Smooth muscle cell (in vitro differentiated cells): ENCODE results near the gene MED28. TPM values are rescaled to one million over a fixed set of nuclear protein-coding genes. Genes with fewer than 3 reads are reported as not detected.

Source experiments
- DNase-seq: peaks from one replicate; lab custom pipeline; 2025; ENCODE audit not compliant: unreplicated experiment; lab: John Stamatoyannopoulos, UW
- H2AFZ ChIP-seq: fragments of 200-600 bp; sonication (generic); 2 replicates; pipeline ENCODE4 v1.6.0; 2016; ENCODE audit warnings: antibody characterized with exemption, low read depth, mild to moderate bottlenecking
- H3F3A ChIP-seq: fragments of 200-600 bp; sonication (generic); 2 replicates; pipeline ENCODE4 v1.6.0; 2017; ENCODE audit warnings: antibody characterized with exemption, low read depth
- H3K27ac ChIP-seq: fragments of 200-600 bp; sonication (generic); 2 replicates; pipeline ENCODE4 v1.5.1; 2016; ENCODE audit warnings: low read depth, mild to moderate bottlenecking
- H3K27me3 ChIP-seq: fragments of 200-600 bp; sonication (generic); 2 replicates; pipeline ENCODE4 v1.6.1; 2016; ENCODE audit warnings: low read depth, mild to moderate bottlenecking
- H3K36me3 ChIP-seq: fragments of 200-600 bp; sonication (generic); 2 replicates; pipeline ENCODE4 v1.5.1; 2016; ENCODE audit warnings: low read depth
- H3K4me1 ChIP-seq: fragments of 200-600 bp; sonication (generic); 2 replicates; pipeline ENCODE4 v1.5.1; 2016; ENCODE audit warnings: low read depth
- H3K4me2 ChIP-seq: fragments of 200-600 bp; sonication (generic); 2 replicates; pipeline ENCODE4 v1.6.0; 2016; ENCODE audit warnings: mild to moderate bottlenecking
- H3K4me3 ChIP-seq: fragments of 200-600 bp; sonication (generic); 2 replicates; pipeline ENCODE4 v1.5.1; 2016; ENCODE audit warnings: mild to moderate bottlenecking
- H3K79me2 ChIP-seq: fragments of 200-600 bp; sonication (generic); 2 replicates; pipeline ENCODE4 v1.6.0; 2016; ENCODE audit warnings: low read depth, mild to moderate bottlenecking
- H3K9ac ChIP-seq: fragments of 200-600 bp; sonication (generic); 2 replicates; pipeline ENCODE4 v1.6.0; 2016; ENCODE audit warnings: low read depth
- H3K9me3 ChIP-seq: fragments of 200-600 bp; sonication (generic); replicated peaks from 2 replicates; pipeline ENCODE4 v1.5.1; 2016; ENCODE audit warnings: low read depth
- H4K20me1 ChIP-seq: fragments of 200-600 bp; sonication (generic); 2 replicates; pipeline ENCODE4 v1.6.0; 2016; ENCODE audit warnings: low read depth
- WGBS: methylation state at CpG from one replicate; pipeline ENCODE4 v1.1.7; 2016; ENCODE audit warnings: low lambda C conversion rate; 5-methylcytosine and 5-hydroxymethylcytosine counted together
- polyA plus RNA-seq: library from polyadenylated mRNA; unstranded; fragments of >200 nt; fragmentation: Nextera tagmentation; extraction: Ambion mirVana; gene quantifications from 2 replicates; pipeline ENCODE4 v1.2.1, GENCODE V29; 2016
- total RNA-seq: library from RNA; depleted of rRNA; stranded (reverse); fragments of >200 nt; gene quantifications from 2 replicates; pipeline ENCODE4 v1.2.3, GENCODE V29; 2014
- TF ChIP-seq, protein P1 (sequence below): fragments of 200-600 bp; sonication (generic); IDR thresholded peaks from 2 replicates; pipeline ENCODE4 v1.5.1; 2017; ENCODE audit warnings: borderline replicate concordance, mild to moderate bottlenecking, antibody characterized with exemption; ENCODE audit not compliant: insufficient read depth, poor library complexity, severe bottlenecking

The MED28 gene
- total and polyA plus RNA-seq, 2 experiments from 2014 or later: 10.9 to 39.5 TPM

- Histone ChIP-seq H3K9me3 (no peaks in the 10 kb centered on the region), H3K9ac (no peak overlapping the region), H2AFZ (no peak overlapping the region), H3K36me3 (peaks cover 26% of the 10 kb centered on the region), H3K4me2 (no peak overlapping the region), H3K4me3 (no peak overlapping the region), H3K27me3 (no peaks in the 10 kb centered on the region), H4K20me1 (peaks cover 81% of the 10 kb centered on the region), H3K79me2 (peaks cover 68% of the 10 kb centered on the region), H3K27ac (no peak overlapping the region), H3K4me1 (peaks cover 7% of the 10 kb centered on the region), H3F3A (no peaks in the 10 kb centered on the region)
- DNase-seq: no peak
- TF ChIP-seq, protein P1, sequence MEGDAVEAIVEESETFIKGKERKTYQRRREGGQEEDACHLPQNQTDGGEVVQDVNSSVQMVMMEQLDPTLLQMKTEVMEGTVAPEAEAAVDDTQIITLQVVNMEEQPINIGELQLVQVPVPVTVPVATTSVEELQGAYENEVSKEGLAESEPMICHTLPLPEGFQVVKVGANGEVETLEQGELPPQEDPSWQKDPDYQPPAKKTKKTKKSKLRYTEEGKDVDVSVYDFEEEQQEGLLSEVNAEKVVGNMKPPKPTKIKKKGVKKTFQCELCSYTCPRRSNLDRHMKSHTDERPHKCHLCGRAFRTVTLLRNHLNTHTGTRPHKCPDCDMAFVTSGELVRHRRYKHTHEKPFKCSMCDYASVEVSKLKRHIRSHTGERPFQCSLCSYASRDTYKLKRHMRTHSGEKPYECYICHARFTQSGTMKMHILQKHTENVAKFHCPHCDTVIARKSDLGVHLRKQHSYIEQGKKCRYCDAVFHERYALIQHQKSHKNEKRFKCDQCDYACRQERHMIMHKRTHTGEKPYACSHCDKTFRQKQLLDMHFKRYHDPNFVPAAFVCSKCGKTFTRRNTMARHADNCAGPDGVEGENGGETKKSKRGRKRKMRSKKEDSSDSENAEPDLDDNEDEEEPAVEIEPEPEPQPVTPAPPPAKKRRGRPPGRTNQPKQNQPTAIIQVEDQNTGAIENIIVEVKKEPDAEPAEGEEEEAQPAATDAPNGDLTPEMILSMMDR: no peak
- 82% methylated on average over 7 of the region's 7 CpGs for WGBS
Measured at GRCh38 chr4:17619416-17620105, 5.1 kb downstream of the MED28 start.

- H3K9me3 ChIP-seq: no peaks in the 10 kb centered on the region
- WGBS: 93% methylated on average over 7 of the region's 7 CpGs
- peaks cover 42% of the 10 kb centered on the region for H3K36me3 ChIP-seq
- H3K4me2 ChIP-seq: no peak overlapping the region
- H3K4me1 ChIP-seq: no peaks in the 10 kb centered on the region
- TF ChIP-seq, protein P1: no peak
- H3K27me3 ChIP-seq: no peaks in the 10 kb centered on the region
- H3F3A ChIP-seq: no peaks in the 10 kb centered on the region
- no peak overlapping the region for H2AFZ ChIP-seq
- H3K4me3 ChIP-seq: no peak overlapping the region
- DNase-seq: no peak
- no peak overlapping the region for H3K27ac ChIP-seq
- no peak overlapping the region for H3K9ac ChIP-seq
- peaks cover 30% of the 10 kb centered on the region for H3K79me2 ChIP-seq
- peaks cover 62% of the 10 kb centered on the region for H4K20me1 ChIP-seq
Measured at GRCh38 chr4:17623451-17624001, 9.1 kb downstream of the MED28 start.

GRCh38 chr4:17624821-17625220 is 10.4 kb downstream of the MED28 start:
- no peaks in the 10 kb centered on the region for H3F3A ChIP-seq
- no peak overlapping the region for H3K4me3 ChIP-seq
- no peaks in the 10 kb centered on the region for H3K4me1 ChIP-seq
- H3K4me2 ChIP-seq: no peak overlapping the region
- DNase-seq: no peak
- no peak overlapping the region for H2AFZ ChIP-seq
- 97% methylated on average over 2 of the region's 2 CpGs for WGBS
- H3K27me3 ChIP-seq: no peaks in the 10 kb centered on the region
- H3K36me3 ChIP-seq: peaks cover 40% of the 10 kb centered on the region
- TF ChIP-seq, protein P1: no peak
- peaks cover 60% of the 10 kb centered on the region for H4K20me1 ChIP-seq
- no peak overlapping the region for H3K9ac ChIP-seq
- peaks cover 18% of the 10 kb centered on the region for H3K79me2 ChIP-seq
- no peak overlapping the region for H3K27ac ChIP-seq
- H3K9me3 ChIP-seq: no peaks in the 10 kb centered on the region

DNA sequence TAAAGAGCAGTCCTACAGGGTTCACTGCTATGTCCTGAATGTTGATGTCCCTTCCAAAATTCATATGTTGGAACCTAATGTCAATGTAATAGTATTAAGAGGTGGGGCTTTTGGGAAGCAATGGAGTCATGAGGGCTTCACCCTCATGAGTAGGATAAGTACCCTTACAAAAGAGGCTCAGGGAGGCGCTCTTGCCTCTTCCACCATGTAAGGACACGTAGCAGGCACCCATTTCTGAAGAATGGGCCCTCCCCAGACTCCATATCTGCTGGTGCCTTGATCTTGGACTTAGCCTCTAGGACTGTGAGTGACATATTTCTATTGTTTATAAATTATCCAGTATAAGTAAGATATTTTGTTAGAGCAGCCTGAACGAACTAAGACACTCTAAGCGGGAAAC is 15.8 kb downstream of the MED28 start:
- H3K27me3 ChIP-seq: no peaks in the 10 kb centered on the region
- H3K4me2 ChIP-seq: no peak overlapping the region
- no peak overlapping the region for H2AFZ ChIP-seq
- no peaks in the 10 kb centered on the region for H3F3A ChIP-seq
- WGBS: 98% methylated on average over 4 of the region's 4 CpGs
- no peak overlapping the region for H3K4me3 ChIP-seq
- no peaks in the 10 kb centered on the region for H3K4me1 ChIP-seq
- no peak overlapping the region for H3K9ac ChIP-seq
- H3K9me3 ChIP-seq: no peaks in the 10 kb centered on the region
- no peak for DNase-seq
- H3K27ac ChIP-seq: no peak overlapping the region
- TF ChIP-seq, protein P1: no peak
- peaks cover 41% of the 10 kb centered on the region for H4K20me1 ChIP-seq
- H3K79me2 ChIP-seq: no peaks in the 10 kb centered on the region
- peaks cover 16% of the 10 kb centered on the region for H3K36me3 ChIP-seq
